Panc1 (cell line): ENCODE data around the gene DBF4B.

Experiments used
- CTCF ChIP-seq: fragments of 450-650 bp; IDR thresholded peaks from 2 replicates; pipeline ENCODE4 v1.5.1; 2017; ENCODE audit warnings: mild to moderate bottlenecking
- POLR2AphosphoS5 ChIP-seq: IDR thresholded peaks from 2 replicates; pipeline ENCODE4 v1.6.1; 2012; ENCODE audit warnings: mild to moderate bottlenecking, low read depth, low read length, moderate library complexity
- REST ChIP-seq, 2 experiments: IDR thresholded peaks; 2 replicates each; pipeline ENCODE4 v1.6.1; 2011 to 2012; ENCODE audit warnings: low read depth in 2 of 2, control low read depth in 1 of 2, low read length in 1 of 2, mild to moderate bottlenecking in 1 of 2, moderate library complexity in 1 of 2; ENCODE audit not compliant: insufficient read depth in 1 of 2

- TF ChIP-seq POLR2AphosphoS5 (no peak), REST (IDR thresholded peaks at IDR 0.05; ENCODE audit: insufficient read depth in 1 of 2, low read depth in 2 of 2, low read length in 1 of 2) (no peak), CTCF (no peak)
These were observed 29.9 kb downstream of the DBF4B start for GRCh38 chr17:44738214-44738906.
